ENCODE data around the gene HCFC1.

The HCFC1 gene

GRCh38 chrX:153934762-153935325 lies 36.8 kb downstream of the HCFC1 start, which contains the start of gene NAA10:
TSS of gene NAA10 (minus strand) at chrX:153935037. CDS start at chrX:153934904, 133 bp downstream.
- no peaks in the 10 kb centered on the region for H3K4me1 ChIP-seq (ENCODE audit: control insufficient read depth, insufficient read depth, low read length, poor library complexity, severe bottlenecking)
- H3K36me3 ChIP-seq (ENCODE audit: control insufficient read depth, insufficient read depth, low read length): peaks cover 21% of the 10 kb centered on the region
- WGBS, 2 experiments (ENCODE audit: insufficient coverage in 2 of 2): 0% methylated on average over 12 of the region's 87 CpGs
- H3K27ac ChIP-seq (ENCODE audit: low read depth, low read length, severe bottlenecking): peak within 1 kb of the TSS; percentile 5
- peak within 1 kb of the TSS; percentile 59 for H3K4me3 ChIP-seq (ENCODE audit: extremely low read depth, insufficient read depth, low read length, poor library complexity, severe bottlenecking)
- H3K9me3 ChIP-seq (ENCODE audit: control insufficient read depth, low read length): no peaks in the 10 kb centered on the region

- 2 to 4% methylated on average over 13 to 25 of the region's 33 CpGs for WGBS, 2 experiments (ENCODE audit: insufficient coverage in 2 of 2)
- Histone ChIP-seq H3K27ac (ENCODE audit: low read depth, low read length, severe bottlenecking) (peak overlapping the region; percentile 5), H3K4me3 (ENCODE audit: extremely low read depth, insufficient read depth, low read length, poor library complexity, severe bottlenecking) (peak overlapping the region; percentile 59)
Observed at GRCh38 chrX:153934148-153934761, 37.4 kb downstream of the HCFC1 start.

DNA sequence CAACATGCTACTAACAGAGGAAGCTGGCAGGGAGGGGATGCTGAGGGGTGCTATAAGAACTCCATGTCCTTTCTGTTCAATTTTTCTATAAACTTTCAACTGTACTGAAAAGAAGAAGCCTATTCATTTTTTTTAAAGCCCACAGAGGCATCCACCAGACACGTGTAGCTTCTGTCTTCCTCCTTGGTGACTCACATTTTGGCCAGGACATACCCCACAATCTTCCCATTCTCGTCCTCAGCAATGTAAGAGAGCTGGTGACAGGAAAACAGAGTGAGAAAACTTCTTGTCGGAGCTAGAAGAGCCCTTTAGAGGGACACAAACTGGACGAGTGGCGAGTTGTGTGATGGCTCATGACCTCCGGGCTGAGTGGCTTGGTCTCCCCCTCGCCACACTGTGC lies 37.9 kb downstream of the HCFC1 start:
- Histone ChIP-seq H3K36me3 (ENCODE audit: control insufficient read depth, insufficient read depth, low read length) (peaks cover 22% of the 10 kb centered on the region), H3K9me3 (ENCODE audit: control insufficient read depth, low read length) (no peaks in the 10 kb centered on the region), H3K27ac (ENCODE audit: low read depth, low read length, severe bottlenecking) (no peak overlapping the region), H3K4me3 (ENCODE audit: extremely low read depth, insufficient read depth, low read length, poor library complexity, severe bottlenecking) (peak overlapping the region; percentile 59), H3K4me1 (ENCODE audit: control insufficient read depth, insufficient read depth, low read length, poor library complexity, severe bottlenecking) (no peaks in the 10 kb centered on the region)
- 68 to 100% methylated on average over 1 to 4 of the region's 7 CpGs for WGBS, 2 experiments (ENCODE audit: insufficient coverage in 2 of 2)

More at GRCh38 chrX:153934148-153934761, 37.4 kb downstream of the HCFC1 start:
- Histone ChIP-seq H3K36me3 (ENCODE audit: control insufficient read depth, insufficient read depth, low read length) (peaks cover 22% of the 10 kb centered on the region), H3K4me1 (ENCODE audit: control insufficient read depth, insufficient read depth, low read length, poor library complexity, severe bottlenecking) (no peaks in the 10 kb centered on the region), H3K9me3 (ENCODE audit: control insufficient read depth, low read length) (no peaks in the 10 kb centered on the region)

GRCh38 chrX:153932220-153932915 lies 39.2 kb downstream of the HCFC1 start:
- WGBS, 2 experiments (ENCODE audit: insufficient coverage in 2 of 2): 91 to 100% methylated on average over 3 to 4 of the region's 13 CpGs
- H3K36me3 ChIP-seq (ENCODE audit: control insufficient read depth, insufficient read depth, low read length): peaks cover 22% of the 10 kb centered on the region
- H3K9me3 ChIP-seq (ENCODE audit: control insufficient read depth, low read length): no peaks in the 10 kb centered on the region
- no peak overlapping the region for H3K4me3 ChIP-seq (ENCODE audit: extremely low read depth, insufficient read depth, low read length, poor library complexity, severe bottlenecking)
- no peak overlapping the region for H3K27ac ChIP-seq (ENCODE audit: low read depth, low read length, severe bottlenecking)
- H3K4me1 ChIP-seq (ENCODE audit: control insufficient read depth, insufficient read depth, low read length, poor library complexity, severe bottlenecking): no peaks in the 10 kb centered on the region

DNA sequence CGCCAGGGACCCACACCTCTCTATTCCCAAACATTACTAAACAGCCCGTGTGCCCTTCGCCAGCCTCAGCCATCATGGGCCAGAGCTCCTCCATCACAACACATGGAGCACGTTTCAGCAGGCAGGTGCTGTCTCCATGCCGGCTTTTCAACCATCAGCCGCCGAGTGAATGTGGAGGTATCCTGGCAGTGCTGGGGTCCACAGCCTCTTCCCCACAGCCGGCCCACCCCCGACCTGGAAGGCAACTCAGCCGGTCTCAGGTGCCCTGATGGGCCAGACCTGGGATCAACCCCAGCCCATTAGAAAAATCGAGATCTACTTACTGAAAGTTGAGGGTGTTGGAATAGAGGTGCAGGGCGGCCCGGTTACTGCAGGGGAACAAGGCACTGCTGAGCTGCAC lies 39.9 kb downstream of the HCFC1 start:
- Histone ChIP-seq H3K4me3 (ENCODE audit: extremely low read depth, insufficient read depth, low read length, poor library complexity, severe bottlenecking) (no peak overlapping the region), H3K4me1 (ENCODE audit: control insufficient read depth, insufficient read depth, low read length, poor library complexity, severe bottlenecking) (peaks cover 4% of the 10 kb centered on the region), H3K36me3 (ENCODE audit: control insufficient read depth, insufficient read depth, low read length) (peaks cover 22% of the 10 kb centered on the region), H3K27ac (ENCODE audit: low read depth, low read length, severe bottlenecking) (no peak overlapping the region), H3K9me3 (ENCODE audit: control insufficient read depth, low read length) (no peaks in the 10 kb centered on the region)
- WGBS, 2 experiments (ENCODE audit: insufficient coverage in 2 of 2): 90 to 98% methylated on average over 2 to 7 of the region's 13 CpGs

DNA sequence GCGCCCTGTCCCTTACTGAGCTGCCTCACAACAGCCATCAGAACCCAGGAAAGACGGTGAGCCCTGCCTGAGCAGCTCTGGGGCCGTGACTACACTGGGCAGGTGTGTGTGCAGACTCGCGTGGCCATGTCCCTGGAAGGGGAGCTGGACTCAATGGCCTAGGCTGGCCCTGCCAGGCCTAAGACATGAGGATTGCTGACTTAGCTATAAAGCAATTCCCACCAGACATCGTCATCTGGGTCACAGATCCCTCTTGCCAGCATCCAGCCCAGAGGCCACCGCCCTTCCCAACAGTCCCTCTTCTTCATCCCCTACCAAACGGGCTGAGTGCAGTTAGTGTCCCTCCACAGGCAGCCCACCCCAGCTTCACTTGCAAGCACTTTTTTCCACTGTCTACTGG lies 40.5 kb downstream of the HCFC1 start:
- Histone ChIP-seq H3K4me3 (ENCODE audit: extremely low read depth, insufficient read depth, low read length, poor library complexity, severe bottlenecking) (no peak overlapping the region), H3K36me3 (ENCODE audit: control insufficient read depth, insufficient read depth, low read length) (peaks cover 22% of the 10 kb centered on the region), H3K9me3 (ENCODE audit: control insufficient read depth, low read length) (no peaks in the 10 kb centered on the region), H3K27ac (ENCODE audit: low read depth, low read length, severe bottlenecking) (no peak overlapping the region), H3K4me1 (ENCODE audit: control insufficient read depth, insufficient read depth, low read length, poor library complexity, severe bottlenecking) (peaks cover 4% of the 10 kb centered on the region)
- WGBS, 2 experiments (ENCODE audit: insufficient coverage in 2 of 2): 92% methylated on average over 2 of the region's 8 CpGs; no CpG with 5 or more reads in 1 of the 2 experiments

GRCh38 chrX:153930011-153930910 lies 41.4 kb downstream of the HCFC1 start:
- WGBS, 2 experiments (ENCODE audit: insufficient coverage in 2 of 2): 95 to 100% methylated on average over 15 to 21 of the region's 31 CpGs
- H3K9me3 ChIP-seq (ENCODE audit: control insufficient read depth, low read length): no peaks in the 10 kb centered on the region
- H3K27ac ChIP-seq (ENCODE audit: low read depth, low read length, severe bottlenecking): no peak overlapping the region
- no peak overlapping the region for H3K4me3 ChIP-seq (ENCODE audit: extremely low read depth, insufficient read depth, low read length, poor library complexity, severe bottlenecking)
- peaks cover 6% of the 10 kb centered on the region for H3K4me1 ChIP-seq (ENCODE audit: control insufficient read depth, insufficient read depth, low read length, poor library complexity, severe bottlenecking)
- H3K36me3 ChIP-seq (ENCODE audit: control insufficient read depth, insufficient read depth, low read length): peaks cover 22% of the 10 kb centered on the region

GRCh38 chrX:153929576-153929975 lies 42.0 kb downstream of the HCFC1 start:
- peaks cover 10% of the 10 kb centered on the region for H3K4me1 ChIP-seq (ENCODE audit: control insufficient read depth, insufficient read depth, low read length, poor library complexity, severe bottlenecking)
- no peak overlapping the region for H3K4me3 ChIP-seq (ENCODE audit: extremely low read depth, insufficient read depth, low read length, poor library complexity, severe bottlenecking)
- H3K9me3 ChIP-seq (ENCODE audit: control insufficient read depth, low read length): no peaks in the 10 kb centered on the region
- peaks cover 22% of the 10 kb centered on the region for H3K36me3 ChIP-seq (ENCODE audit: control insufficient read depth, insufficient read depth, low read length)
- H3K27ac ChIP-seq (ENCODE audit: low read depth, low read length, severe bottlenecking): no peak overlapping the region
- WGBS, 2 experiments (ENCODE audit: insufficient coverage in 2 of 2): 100% methylated on average over 1 of the region's 10 CpGs

DNA sequence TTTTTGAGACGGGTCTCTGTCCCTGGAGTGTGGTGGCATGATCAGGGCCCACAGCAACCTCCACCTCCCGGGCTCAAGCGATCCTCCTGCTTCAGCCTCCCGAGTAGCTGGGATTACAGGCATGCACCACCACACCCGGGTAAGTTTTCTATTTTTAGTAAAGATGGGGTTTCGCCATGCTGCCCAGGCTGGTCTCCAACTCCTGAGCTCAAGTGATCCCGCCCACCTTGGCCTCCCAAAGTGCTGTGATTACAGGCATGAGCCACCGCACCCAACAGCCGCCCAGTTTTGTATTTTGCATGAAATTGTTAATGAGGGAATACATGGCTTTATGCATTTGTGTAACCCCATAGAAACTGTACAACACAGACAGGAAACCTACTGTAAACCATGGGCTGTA lies 42.8 kb downstream of the HCFC1 start:
- H3K9me3 ChIP-seq (ENCODE audit: control insufficient read depth, low read length): no peaks in the 10 kb centered on the region
- peaks cover 22% of the 10 kb centered on the region for H3K36me3 ChIP-seq (ENCODE audit: control insufficient read depth, insufficient read depth, low read length)
- WGBS, 2 experiments (ENCODE audit: insufficient coverage in 2 of 2): 60% methylated on average over 1 of the region's 9 CpGs; no CpG with 5 or more reads in 1 of the 2 experiments
- H3K4me3 ChIP-seq (ENCODE audit: extremely low read depth, insufficient read depth, low read length, poor library complexity, severe bottlenecking): no peak overlapping the region
- H3K4me1 ChIP-seq (ENCODE audit: control insufficient read depth, insufficient read depth, low read length, poor library complexity, severe bottlenecking): peaks cover 14% of the 10 kb centered on the region
- H3K27ac ChIP-seq (ENCODE audit: low read depth, low read length, severe bottlenecking): no peak overlapping the region
